HCT116 (cell line): ENCODE results near the gene HECW1. TPM values are rescaled to one million over a fixed set of nuclear protein-coding genes. Genes with fewer than 3 reads are reported as not detected.

Source experiments
- ATAC-seq: fragments of 200-7000 bp; cut with Tn5 transposase; 2 replicates; pipeline ENCODE4 v1.9.1; 2020; ENCODE audit warnings: mild to moderate bottlenecking, moderate library complexity
- BruUV-seq: library from RNA; stranded (reverse); fragments of 400-500 nt; replicated peaks from 2 replicates; lab custom pipeline; 2021; lab: Mats Ljungman, UMichigan
- CTCF ChIA-PET: fragments of 300-600 bp; sonication (Branson Sonifier 250); formaldehyde crosslinking; loops from one replicate; lab custom pipeline; 2021; ENCODE audit warnings: antibody characterized with exemption; lab: Charles Lee
- POLR2A ChIA-PET: fragments of 300-600, 350-600 bp; sonication (Branson Sonifier 250); formaldehyde crosslinking; loops from one replicate; lab custom pipeline; 2021; ENCODE audit warnings: antibody characterized with exemption; lab: Charles Lee
- RAD21 ChIA-PET, 2 experiments: fragments of 300-600 bp; sonication (Branson Sonifier 250); formaldehyde crosslinking; loops; one replicate each; lab custom pipeline; 2023; ENCODE audit warnings: low total read pairs in 2 of 2; ENCODE audit not compliant: uncharacterized antibody in 2 of 2, unreplicated experiment in 2 of 2, low non-redundant PET in 1 of 2; lab: Charles Lee
- DNase-seq: peaks from one replicate; pipeline ENCODE4 v3.0.0-alpha.2; 2010; ENCODE audit warnings: low read depth, low spot score
- H2AFZ ChIP-seq: fragments of 200-600 bp; shearing (Covaris generic), sonication (generic); 2 replicates; pipeline ENCODE4 v1.6.1; 2017; ENCODE audit warnings: low read depth, mixed run types, mixed read lengths, antibody characterized with exemption, low read length; ENCODE audit not compliant: poor library complexity, severe bottlenecking
- H3K27ac ChIP-seq: 2 replicates; pipeline ENCODE4 v1.5.1; 2012; ENCODE audit warnings: low read depth, low read length
- H3K27me3 ChIP-seq: fragments of 200-600 bp; sonication (generic); 2 replicates; pipeline ENCODE4 v1.6.1; 2016; ENCODE audit warnings: mixed run types, low read length, mixed read lengths; ENCODE audit not compliant: insufficient read depth
- H3K36me3 ChIP-seq, 2 experiments: fragments of 200-500 bp in 1 of 2; fragments of 200-600 bp in 1 of 2; sonication (Bioruptor generic) in 1 of 2; sonication (generic) in 1 of 2; 2 replicates each; pipeline versions ENCODE4 v1.5.1 to v1.6.1; 2014 to 2016; ENCODE audit warnings: low read length in 2 of 2, inconsistent platforms in 1 of 2, mixed read lengths in 1 of 2, mixed run types in 1 of 2; ENCODE audit not compliant: insufficient read depth in 2 of 2, control insufficient read depth in 1 of 2
- H3K4me1 ChIP-seq, 2 experiments: fragments of 200-600 bp in 1 of 2; sonication (generic) in 1 of 2; 2 replicates each; pipeline versions ENCODE4 v1.5.1 to v1.6.1; 2012 to 2017; ENCODE audit warnings: low read length in 2 of 2, inconsistent platforms in 1 of 2, mild to moderate bottlenecking in 1 of 2, mixed read lengths in 1 of 2, mixed run types in 1 of 2, moderate library complexity in 1 of 2; ENCODE audit not compliant: insufficient read depth in 2 of 2, control insufficient read depth in 1 of 2
- H3K4me2 ChIP-seq: fragments of 200-600 bp; sonication (generic); 2 replicates; pipeline ENCODE4 v1.6.1; 2017; ENCODE audit warnings: mixed run types, low read length, mixed read lengths
- H3K4me3 ChIP-seq, 2 experiments: fragments of 200-600 bp in 1 of 2; sonication (generic) in 1 of 2; replicated peaks in 1 of 2; 2 replicates each; pipeline ENCODE4 v1.5.1; 2011 to 2016; ENCODE audit warnings: low read length in 2 of 2, control low read depth in 1 of 2, low read depth in 1 of 2, mild to moderate bottlenecking in 1 of 2, mixed read lengths in 1 of 2, mixed run types in 1 of 2
- H3K79me2 ChIP-seq: fragments of 200-600 bp; sonication (generic); 2 replicates; pipeline ENCODE4 v1.6.1; 2017; ENCODE audit warnings: mild to moderate bottlenecking, mixed run types, low read length, moderate library complexity, mixed read lengths; ENCODE audit not compliant: insufficient read depth
- H3K9ac ChIP-seq: fragments of 200-600 bp; sonication (generic); 2 replicates; pipeline ENCODE4 v1.6.1; 2016; ENCODE audit warnings: low read length, mixed read lengths
- H3K9me2 ChIP-seq: fragments of 200-600 bp; sonication (generic), shearing (Covaris generic); 2 replicates; pipeline ENCODE4 v1.6.1; 2017; ENCODE audit warnings: mixed run types, mild to moderate bottlenecking, moderate library complexity; ENCODE audit not compliant: insufficient read depth
- H3K9me3 ChIP-seq, 2 experiments: fragments of 200-500 bp in 1 of 2; fragments of 200-600 bp in 1 of 2; sonication (Bioruptor generic) in 1 of 2; sonication (generic) in 1 of 2; 2 replicates each; pipeline ENCODE4 v1.6.1; 2014 to 2017; ENCODE audit warnings: low read length in 2 of 2, mixed read lengths in 2 of 2, inconsistent platforms in 1 of 2, low read depth in 1 of 2, mild to moderate bottlenecking in 1 of 2, mixed run types in 1 of 2, moderate library complexity in 1 of 2; ENCODE audit not compliant: control insufficient read depth in 1 of 2, insufficient read depth in 1 of 2
- H4K20me1 ChIP-seq: fragments of 200-600 bp; sonication (generic), shearing (Covaris generic); 2 replicates; pipeline ENCODE4 v1.6.1; 2017; ENCODE audit warnings: mixed run types, mild to moderate bottlenecking, moderate library complexity; ENCODE audit not compliant: insufficient read depth
- CBX3 ChIP-seq: IDR thresholded peaks from 2 replicates; pipeline ENCODE4 v1.6.1; 2012; ENCODE audit warnings: low read depth
- CEBPB ChIP-seq: IDR thresholded peaks from 2 replicates; pipeline ENCODE4 v1.6.1; 2012; ENCODE audit warnings: low read depth
- EGR1 ChIP-seq: IDR thresholded peaks from 2 replicates; pipeline ENCODE4 v1.6.1; 2012; ENCODE audit warnings: low read depth
- EZH2 ChIP-seq: fragments of 200-600 bp; sonication (generic); IDR thresholded peaks from 2 replicates; pipeline ENCODE4 v1.6.1; 2017; ENCODE audit warnings: antibody characterized with exemption, mixed run types
- FOSL1 ChIP-seq: IDR thresholded peaks from 2 replicates; pipeline ENCODE4 v1.6.1; 2012; ENCODE audit warnings: low read depth
- JUND ChIP-seq: IDR thresholded peaks from 2 replicates; pipeline ENCODE4 v1.6.1; 2012
- MAX ChIP-seq: IDR thresholded peaks from 2 replicates; pipeline ENCODE4 v1.6.1; 2012
- POLR2A ChIP-seq: IDR thresholded peaks from 2 replicates; pipeline ENCODE4 v1.7.0; 2011; ENCODE audit warnings: borderline replicate concordance; ENCODE audit not compliant: insufficient read depth, insufficient read length; ENCODE audit errors: extremely low read depth
- RAD21 ChIP-seq: IDR thresholded peaks from 2 replicates; pipeline ENCODE4 v1.6.1; 2012; ENCODE audit warnings: low read depth, mild to moderate bottlenecking
- SIN3A ChIP-seq: IDR thresholded peaks from 2 replicates; pipeline ENCODE4 v1.6.1; 2012; ENCODE audit warnings: low read depth
- TCF7L2 ChIP-seq: IDR thresholded peaks from 2 replicates; pipeline ENCODE4 v1.7.0; 2011; ENCODE audit warnings: borderline replicate concordance, inconsistent platforms; ENCODE audit not compliant: insufficient read depth, insufficient read length; ENCODE audit errors: extremely low read depth
- YY1 ChIP-seq: IDR thresholded peaks from 2 replicates; pipeline ENCODE4 v1.6.1; 2011; ENCODE audit warnings: low read length, low read depth, moderate library complexity, mild to moderate bottlenecking; ENCODE audit not compliant: insufficient replicate concordance; ENCODE audit errors: extremely low read depth
- ZFX ChIP-seq: fragments of 450-650 bp; IDR thresholded peaks from 2 replicates; pipeline ENCODE4 v1.6.1; 2017
- intact Hi-C: fragments of 100-400 bp; cut with micrococcal nuclease; formaldehyde crosslinking; loops from 2 replicates; pipeline ENCODE4 v1.10.0; 2022
- total RNA-seq: library from RNA; stranded (reverse); gene quantifications from one replicate; pipeline ENCODE4 v1.2.1, GENCODE V29; 2021; ENCODE audit not compliant: unreplicated experiment

The HECW1 gene
- total RNA-seq, 1 experiment from 2014 or later, result 5.6 TPM

- TF ChIP-seq RAD21 (no peak), ZFX (no peak), JUND (no peak), SIN3A (no peak), EZH2 (no peak), YY1 (no peak), FOSL1 (no peak), POLR2A (no peak), CEBPB (no peak), CBX3 (no peak), TCF7L2 (no peak), MAX (no peak), EGR1 (no peak)
- CTCF ChIA-PET, result no interaction called here
- Histone ChIP-seq H3K4me3 (no peak overlapping the region), H2AFZ (no peak overlapping the region), H4K20me1 (no peaks in the 10 kb centered on the region), H3K9ac (no peak overlapping the region), H3K79me2 (no peaks in the 10 kb centered on the region), H3K4me2 (no peak overlapping the region), H3K4me1 (no peaks in the 10 kb centered on the region), H3K9me3 (no peaks in the 10 kb centered on the region), H3K9me2 (no peaks in the 10 kb centered on the region), H3K27me3 (no peaks in the 10 kb centered on the region), H3K27ac (no peak overlapping the region), H3K36me3 (no peaks in the 10 kb centered on the region)
- POLR2A ChIA-PET, result no interaction called here
- DNase-seq, result no peak
- ATAC-seq, result no peak
- BruUV-seq, result no TSS peak
- intact Hi-C loops, result no loop called here
- RAD21 ChIA-PET, result no interaction called here
These were observed 5.9 kb downstream of the HECW1 start for GRCh38 chr7:43118313-43118712.
